ENCODE measurements around the gene ASAP2.

GRCh38 chr2:9322576-9322975 lies 116.0 kb downstream of the ASAP2 start:
- no peak for TF ChIP-seq POLR2A (IDR thresholded peaks at IDR 0.05; ENCODE audit: low read depth, low read length)
- TF ChIP-seq TAF1 (IDR thresholded peaks at IDR 0.05; ENCODE audit: borderline replicate concordance, low read depth, low read length), result no peak
- no peak for TF ChIP-seq POLR2AphosphoS5 (IDR thresholded peaks at IDR 0.05; ENCODE audit: low read depth, low read length)
